GM19043 (cell line): ENCODE results near the gene IQGAP3.
"Not testable (repeated sequence)": the region's sequence is repeated elsewhere in the genome, so short reads cannot be mapped to it uniquely, and the experiment has no call there.

Experiments
- ATAC-seq: cut with Tn5 transposase; IDR thresholded peaks from one replicate; pipeline ENCODE4 v1.9.1; 2021; ENCODE audit warnings: low read depth; ENCODE audit not compliant: unreplicated experiment

The IQGAP3 gene

DNA sequence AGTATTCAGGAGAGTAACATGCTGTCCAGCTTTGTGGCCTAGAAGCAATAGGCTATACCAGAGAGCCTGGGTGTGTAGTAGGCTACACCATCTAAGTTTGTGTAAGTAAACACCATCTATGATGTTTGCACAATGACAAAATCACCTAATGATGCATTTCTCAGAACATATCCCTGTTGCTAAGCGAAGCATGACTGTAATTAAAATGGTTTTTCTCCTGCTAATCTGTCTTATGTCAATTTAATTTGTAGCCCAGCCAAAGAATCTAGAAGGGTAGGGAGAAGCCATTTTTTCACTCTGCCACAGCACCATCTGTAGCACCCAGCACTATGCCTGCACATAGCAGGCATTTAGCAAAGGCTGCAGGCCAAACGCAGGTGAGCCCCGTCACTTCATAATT lies 5.2 kb upstream of the IQGAP3 start:
- ATAC-seq: no peak

DNA sequence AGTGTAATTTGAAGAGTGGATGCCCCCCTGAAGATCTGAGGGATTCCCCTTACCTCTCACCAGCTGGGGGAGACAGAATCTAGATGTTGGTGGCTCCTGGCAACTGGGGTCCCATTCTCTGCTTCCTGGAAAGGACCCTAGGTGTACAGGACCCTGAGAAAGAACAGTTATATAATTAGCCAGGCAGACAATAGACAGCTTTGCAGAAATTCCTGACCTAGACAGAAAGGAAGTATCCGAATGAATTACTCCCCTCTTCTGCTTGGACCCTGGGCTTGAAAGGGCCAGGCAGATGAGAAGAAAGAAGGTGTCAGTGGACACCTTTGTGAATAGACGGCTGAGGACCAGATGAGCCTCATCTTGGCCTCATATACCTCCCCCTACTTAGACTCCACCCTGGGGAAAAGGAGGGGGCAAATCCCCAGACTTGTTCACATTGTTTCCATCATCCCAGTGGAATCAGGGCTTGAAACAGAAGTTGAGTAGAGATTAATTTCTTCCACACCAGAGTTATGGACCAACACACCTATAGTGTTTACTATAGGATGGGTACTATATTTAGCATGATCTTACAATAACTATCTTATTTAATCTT lies 1.8 kb upstream of the IQGAP3 start:
- no peak for ATAC-seq

DNA sequence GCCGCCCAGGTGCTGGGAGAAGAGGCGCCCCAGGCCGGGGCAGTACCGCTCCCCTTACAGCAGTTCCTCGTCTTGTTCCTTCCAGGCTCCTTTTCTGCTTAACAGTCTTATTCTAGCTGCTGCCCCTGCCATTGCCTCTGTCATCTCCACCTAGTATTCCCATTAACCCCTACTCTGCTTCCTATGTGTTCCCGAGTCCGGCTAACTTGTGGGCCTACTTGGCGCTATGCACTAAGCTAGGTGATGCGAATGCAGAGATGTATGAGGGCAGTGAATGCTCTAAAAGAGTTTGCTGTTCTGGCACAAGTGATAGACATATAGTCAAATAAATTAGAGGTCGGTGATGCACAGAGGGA lies 276 bp upstream of the IQGAP3 start:
- no peak for ATAC-seq

DNA sequence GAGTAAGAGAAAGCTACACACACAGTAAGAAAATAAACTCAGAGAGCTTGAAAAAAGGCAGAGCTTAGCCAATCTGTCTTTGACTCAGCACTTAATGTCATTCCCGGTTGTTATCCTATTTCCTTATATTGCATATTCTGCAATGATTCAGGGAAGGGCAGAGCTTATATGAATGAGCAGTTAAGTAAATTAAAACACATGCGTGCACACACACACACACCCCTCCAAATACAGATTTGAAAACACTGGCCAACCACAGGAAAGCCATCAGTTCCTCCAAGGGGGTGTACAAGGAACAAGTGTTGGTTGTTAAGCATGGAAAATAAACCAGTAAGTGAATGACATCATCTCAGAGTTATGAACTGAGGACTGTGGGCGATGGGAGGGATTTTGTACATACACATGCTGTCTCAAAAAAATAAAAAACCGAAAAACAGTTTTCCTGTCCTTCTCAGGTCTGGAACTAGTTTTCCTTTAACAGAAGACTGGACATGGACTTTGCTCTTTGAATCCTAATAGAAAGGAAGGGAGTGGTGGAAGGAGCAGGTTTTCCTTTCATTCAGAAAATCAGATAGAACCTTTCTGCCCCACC lies 1.0 kb downstream of the IQGAP3 start:
- ATAC-seq: no peak

DNA sequence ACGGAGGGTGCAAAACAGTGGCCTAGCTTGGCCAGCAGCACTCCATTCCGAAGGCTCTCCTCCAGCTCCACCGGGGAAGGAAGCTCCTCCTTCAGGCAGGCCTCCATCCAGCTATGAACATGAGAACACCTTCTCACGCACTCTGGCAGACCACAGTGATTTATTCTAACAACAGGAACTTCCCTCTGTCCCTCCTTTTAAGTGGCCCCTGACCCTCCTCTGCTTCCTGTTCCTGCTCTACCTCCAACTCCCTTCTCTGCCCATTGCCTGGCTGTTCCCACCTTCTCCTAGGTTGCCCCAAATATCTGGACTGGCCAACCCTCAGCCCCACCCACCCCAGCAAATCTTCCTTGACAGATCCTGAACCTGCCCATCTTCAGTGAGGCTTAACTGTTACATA lies 5.9 kb downstream of the IQGAP3 start:
- no peak for ATAC-seq

DNA sequence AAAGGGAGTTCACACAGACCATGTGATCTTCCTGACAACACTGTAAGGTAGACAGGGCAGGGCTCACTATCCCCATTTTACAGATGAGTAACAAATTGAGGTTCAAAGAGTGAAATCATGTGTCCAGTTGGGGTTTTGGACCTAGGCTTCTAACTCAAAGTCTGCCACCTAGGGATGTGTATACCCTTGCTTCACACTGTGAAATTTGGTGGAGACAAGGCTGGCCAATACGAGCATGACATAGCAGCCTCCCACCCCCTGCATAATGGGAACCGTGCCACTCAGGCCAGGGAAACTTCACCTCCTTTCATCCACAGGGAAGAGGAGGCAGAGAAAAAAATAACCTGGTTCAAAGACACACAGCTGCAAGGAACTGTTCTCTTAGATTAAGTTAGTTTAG lies 6.8 kb downstream of the IQGAP3 start:
- no peak for ATAC-seq

DNA sequence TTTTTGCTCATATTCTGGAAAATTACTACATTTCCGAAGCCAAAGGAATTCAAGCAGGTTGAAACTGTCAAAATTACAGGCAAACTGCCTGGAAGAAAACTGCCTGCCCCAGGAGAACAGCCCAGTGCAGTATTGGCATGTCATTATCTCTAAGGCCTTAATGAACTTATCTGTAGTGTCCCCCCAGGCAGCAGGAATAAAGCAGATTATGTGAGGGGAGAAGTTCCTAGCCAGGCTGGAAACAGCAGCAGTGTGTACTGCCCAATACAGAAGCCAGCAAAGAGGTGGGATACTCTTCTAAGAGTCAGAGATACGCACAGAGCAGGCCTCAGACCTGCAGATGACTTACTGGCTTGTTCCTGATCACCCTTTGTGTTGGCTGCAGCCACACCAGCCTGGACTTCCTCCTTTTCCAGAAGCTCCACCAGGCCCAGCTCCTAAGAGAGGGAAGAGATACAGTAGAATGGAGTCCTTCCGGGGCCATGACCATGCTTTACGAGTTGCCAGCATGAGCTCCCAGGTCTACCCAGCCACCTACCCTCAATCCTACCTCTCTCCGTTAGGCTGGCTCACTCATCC lies 11.7 kb downstream of the IQGAP3 start:
- no peak for ATAC-seq

DNA sequence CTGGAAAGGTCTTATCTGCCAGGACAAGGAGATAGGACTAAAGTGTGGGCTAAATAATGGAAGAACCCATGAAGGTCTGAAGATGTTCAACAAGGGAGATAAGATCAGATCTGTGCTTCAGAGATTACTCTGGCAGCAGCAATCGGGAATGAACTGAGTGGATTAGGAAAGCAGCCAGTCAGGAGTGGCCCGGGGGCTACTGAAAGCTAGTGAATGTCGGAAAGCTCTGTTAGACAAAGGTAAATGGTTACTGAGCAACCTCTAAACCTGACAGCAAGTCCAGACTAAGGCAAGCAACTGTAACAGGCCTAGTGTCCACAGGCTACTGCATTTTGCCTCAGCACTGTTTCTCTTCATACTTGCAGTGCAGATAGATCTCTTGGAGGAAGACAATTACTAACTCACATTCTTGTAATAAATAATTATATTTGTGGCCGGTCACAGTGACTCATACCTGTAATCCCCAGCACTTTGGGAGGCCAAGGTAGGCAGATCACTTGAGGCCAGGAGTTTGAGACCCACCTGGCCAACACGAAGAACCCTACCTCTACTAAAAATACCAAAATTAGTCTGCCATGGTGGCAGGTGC lies 12.5 kb downstream of the IQGAP3 start:
- no peak for ATAC-seq

DNA sequence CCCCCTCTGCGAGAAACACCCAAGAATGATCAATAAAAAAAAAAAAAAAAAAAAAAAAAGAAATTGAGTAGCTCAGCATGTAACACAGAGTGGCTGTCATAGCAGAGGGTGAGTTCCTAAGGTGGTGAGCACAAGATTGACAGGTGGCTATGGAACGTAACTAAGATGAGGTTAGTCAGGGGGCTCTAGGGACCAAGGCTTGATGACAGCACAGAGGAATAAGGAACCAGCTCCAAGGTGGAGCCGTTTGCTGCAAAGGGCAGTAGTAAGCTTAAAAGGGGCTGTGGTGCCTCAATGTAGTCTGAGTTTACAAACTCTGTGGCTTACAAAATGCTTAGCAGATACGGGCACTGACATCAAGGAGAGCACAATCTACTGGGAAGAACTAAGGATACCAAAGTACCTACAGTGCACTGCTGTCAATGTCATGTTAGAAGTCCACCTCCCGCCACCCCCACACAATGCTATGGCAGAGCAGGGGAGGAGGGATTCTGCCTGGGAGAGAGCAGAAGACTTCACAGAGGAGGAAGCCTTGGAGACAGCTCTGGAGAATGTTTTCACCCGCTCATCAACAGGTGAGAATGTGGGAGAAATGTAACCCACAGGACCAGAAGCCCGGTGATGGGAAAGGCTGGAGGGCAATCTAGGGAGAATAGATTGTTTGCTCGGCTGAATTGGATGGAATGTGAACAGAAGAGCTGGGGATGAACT lies 13.1 kb downstream of the IQGAP3 start:
- ATAC-seq: no peak

DNA sequence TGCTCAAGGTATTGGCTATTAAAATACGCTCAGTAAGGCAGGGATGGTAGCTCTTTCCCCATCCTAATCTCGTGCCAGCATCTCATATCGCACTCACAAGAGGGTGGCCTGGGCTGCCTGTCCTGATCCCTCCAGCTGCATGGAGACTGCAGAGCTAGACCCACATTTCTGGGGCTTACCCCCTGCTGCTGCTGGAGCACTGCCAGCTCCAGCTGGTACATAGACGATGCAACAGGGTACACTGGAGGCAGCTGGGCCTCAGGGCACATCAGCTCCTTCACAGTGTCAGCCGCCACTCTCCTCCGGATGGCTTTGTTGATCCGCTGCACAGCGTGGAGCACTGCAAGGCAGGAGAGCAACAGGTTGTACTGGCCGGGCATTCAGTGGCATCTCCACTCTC lies 16.0 kb downstream of the IQGAP3 start:
- no peak for ATAC-seq

DNA sequence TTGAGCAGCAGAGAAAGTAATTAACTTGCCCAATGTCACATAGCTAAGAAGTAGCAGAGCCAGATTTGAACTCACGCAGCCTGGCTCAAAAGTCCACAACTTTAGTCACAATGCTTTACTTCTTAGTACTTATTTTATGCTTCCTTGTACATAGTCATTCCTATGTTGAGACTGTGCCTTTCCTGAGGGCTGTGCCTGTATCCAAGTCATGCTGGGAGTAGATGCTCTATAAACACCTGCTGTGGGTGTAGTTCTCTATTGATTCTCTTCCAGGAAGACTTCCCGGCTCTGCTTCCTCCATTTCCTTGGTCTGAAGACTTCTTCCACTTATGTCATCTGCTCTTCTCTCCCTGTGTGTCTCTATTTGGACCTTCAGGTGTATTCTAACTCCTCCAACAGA lies 16.6 kb downstream of the IQGAP3 start:
- no peak for ATAC-seq

DNA sequence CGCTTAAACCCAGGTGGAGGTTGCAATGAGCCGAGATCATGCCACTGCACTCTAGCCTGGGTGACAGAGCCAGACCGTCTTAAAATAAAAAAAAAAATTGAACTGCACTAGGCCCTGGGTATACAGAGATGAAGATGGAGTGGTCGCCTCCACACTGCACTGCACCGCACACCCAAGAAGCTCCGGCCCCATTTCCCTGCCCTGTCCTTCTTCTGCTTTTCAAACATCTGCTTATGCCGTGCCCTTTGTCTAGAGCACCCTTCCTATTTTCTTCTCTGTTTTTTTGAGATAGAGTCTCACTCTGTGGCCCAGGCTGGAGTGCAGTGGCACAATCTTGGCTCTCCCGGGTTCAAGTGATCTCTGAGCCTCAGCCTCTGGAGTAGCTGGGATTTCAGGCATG lies 17.4 kb downstream of the IQGAP3 start:
- ATAC-seq: no peak

DNA sequence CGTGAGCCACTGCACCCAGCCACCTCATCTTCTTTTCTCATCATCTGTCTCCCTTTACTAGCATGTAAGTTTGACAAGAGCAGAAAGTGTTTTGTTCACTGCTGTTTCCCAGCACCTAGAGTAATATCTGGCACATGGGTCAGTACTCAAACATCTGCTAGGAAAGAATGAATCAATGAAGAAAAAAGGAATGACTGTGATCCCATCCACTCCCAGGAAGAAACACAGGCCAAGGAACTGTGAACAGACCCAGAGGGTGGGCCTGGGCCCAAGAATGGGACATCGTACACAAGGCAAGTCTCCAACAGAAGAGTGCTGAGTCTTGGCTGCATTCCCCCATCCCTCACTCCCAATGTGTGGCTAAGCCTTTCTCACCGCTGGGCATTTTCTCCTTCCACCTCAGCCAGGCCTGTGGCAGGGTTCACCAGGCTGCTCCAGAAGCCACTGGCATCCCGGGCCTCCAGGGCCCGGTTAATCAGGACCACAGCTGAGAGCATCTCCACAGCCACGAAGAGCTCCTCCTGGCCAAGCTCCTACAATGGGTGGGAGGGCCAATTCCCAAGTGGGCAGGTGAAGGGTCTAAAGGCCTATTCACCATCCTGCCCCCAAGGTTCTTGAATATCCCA lies 18.4 kb downstream of the IQGAP3 start:
- no peak for ATAC-seq

DNA sequence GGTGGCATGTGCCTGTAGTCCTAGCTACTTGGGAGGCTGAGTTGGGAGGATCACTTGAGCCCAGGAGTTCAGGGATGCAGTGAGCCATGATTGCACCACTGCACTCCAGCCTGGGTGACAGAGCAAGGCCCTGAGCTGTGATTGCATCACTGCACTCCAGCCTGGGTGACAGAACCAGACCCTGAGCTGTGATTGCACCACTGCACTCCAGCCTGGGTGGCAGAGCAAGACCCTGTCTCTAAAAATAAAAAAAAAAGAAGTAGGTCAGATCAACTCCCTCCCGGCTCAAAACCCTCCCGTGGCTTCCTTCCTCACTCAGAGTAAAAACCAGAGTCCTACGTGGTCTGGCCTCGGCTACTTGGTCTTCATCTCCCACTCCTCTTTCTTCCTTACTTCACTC lies 19.4 kb downstream of the IQGAP3 start:
- ATAC-seq: not testable (repeated sequence)

DNA sequence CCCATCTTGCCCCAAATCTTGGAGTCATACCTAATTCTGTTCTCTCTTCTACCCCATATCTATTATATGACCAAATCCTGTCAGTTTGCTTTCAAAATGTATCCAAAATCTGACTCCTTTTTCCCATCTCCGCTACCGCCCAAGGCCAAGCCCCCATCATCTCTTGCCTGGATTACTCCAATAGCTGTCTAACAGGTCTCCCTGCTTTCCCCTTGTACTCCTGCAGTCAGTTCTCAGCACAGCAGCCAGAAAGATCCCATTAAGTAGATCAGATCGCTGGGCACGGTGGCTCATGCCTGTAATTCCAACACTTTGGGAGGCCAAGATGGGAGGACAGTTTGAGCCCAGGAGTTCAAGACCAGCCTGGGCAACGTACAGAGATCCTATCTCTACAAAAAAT lies 19.8 kb downstream of the IQGAP3 start:
- no peak for ATAC-seq

DNA sequence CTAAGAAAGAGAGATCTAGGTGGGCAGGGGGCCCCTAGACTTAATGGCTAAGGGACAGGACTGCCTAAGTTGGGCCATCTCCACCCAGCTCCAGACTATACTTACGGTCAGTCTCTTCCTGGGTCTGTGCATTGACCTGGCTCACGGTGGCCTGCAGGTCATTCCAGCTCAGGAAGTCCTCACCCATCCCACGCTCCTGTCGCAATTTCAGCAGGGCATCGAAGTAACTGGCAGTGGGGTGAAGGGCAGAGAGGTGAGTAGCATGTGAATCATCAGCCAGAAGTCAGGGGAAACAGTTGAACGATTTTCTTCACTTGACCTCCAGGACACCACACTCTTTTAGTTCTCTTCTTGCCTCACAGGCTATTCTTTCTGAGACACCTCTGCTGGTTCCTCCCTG lies 20.5 kb downstream of the IQGAP3 start:
- no peak for ATAC-seq

DNA sequence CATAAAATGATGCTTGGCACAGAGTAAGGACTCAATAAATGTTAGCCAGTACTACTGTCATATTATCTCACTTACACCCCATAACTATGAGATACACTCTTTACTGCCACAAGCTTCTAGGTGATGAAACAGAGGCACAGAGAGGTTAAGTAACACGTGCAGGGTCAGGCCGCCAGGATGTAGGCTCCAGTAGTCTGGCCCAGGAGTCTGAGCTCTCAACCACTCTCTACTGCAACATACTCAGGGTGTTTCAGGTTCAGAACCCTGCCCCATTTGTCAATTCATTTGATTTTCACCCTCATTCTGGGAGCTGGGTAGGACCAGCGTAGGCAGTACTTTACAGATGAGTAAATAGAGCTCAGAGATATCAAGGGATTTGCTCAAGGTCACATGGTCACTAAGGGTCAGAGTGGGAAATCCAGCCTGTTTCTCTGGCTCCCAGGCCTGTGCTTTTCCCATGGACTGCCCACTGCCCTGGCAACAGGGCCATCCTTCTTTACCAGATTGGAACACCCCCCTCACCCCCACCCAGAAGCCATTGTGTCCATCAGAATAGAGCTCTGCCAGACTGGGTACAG lies 21.2 kb downstream of the IQGAP3 start:
- ATAC-seq: no peak

DNA sequence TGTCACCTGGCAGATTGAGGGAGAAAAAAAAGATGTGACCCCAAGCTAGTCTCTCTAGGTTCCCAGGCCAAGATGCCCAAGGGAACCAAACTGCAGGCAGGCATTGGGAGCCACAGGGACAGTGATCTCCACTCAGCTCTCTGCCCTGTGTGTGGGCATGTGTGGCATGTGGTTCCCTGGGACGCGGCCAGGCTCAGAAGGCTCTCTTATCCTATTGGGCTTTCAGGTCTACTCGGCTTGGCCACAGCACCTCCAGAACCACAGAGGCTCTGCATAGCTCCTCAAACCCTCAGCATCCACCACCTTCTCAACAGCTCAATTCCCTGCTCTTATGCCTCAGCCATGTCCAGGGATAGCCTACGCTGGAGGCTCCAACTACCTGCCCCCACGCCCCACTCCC lies 22.0 kb downstream of the IQGAP3 start:
- ATAC-seq: no peak

DNA sequence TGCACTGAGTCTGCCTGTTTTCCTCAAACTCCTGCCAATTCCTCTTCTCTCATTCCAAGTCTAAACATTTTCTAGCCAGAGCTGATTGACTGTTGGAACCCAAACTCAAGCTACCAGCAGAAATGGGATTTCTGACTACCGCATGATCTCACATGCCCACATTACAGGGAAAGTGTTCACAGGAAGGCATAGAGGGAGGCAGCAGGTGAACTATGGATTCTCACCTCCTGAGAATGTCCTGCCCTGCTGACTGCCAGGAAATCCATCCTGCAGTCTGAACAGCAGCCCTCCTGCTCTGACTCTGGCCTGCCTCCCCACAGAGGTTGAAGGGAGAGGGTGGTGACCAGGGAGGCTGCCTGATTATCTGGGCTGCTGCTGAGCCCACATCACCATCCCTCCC lies 22.5 kb downstream of the IQGAP3 start:
- ATAC-seq: no peak

DNA sequence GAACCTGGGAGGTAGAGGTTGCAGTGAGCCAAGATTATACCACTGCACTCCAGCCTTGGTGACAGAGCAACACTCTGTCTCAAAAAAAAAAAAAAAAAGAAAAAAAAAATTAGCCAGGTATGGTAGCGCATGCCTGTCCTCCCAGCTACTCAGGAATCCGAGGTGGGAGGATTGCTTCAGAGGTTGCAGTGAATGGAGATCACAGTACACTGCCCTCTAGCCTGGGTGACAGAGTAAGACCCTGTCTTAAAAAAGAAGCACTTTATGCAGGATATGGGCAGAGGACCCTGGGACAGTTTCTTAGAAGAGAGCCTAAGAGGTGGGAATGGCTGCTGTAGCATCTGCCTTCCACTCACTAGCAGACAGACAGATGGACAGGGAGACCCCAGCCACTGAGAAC lies 23.0 kb downstream of the IQGAP3 start:
- no peak for ATAC-seq

DNA sequence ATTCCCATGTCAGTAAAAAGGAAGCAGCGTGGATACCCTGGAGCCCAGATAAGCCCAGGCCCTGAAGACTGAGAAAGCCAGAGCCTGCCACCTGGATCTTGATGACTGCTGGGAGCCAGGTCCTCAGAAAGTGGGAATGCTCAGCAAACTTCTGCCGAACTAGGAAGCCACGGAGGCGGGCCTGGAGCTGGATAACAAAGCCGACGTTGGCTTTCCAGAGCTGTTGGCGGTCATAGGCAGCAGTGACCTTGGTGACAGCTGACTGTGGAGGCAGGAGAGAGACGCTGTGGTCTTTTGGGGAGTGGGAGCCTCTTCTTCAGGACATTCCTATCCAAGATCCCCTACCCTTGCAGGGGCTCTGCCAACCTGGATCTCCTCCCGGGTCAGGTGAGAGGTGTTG lies 24.4 kb downstream of the IQGAP3 start:
- no peak for ATAC-seq
